Measurements from ENCODE around the gene PHLDB2. TPM values are rescaled to one million over a fixed set of nuclear protein-coding genes. Genes with fewer than 3 reads are reported as not detected.

PHLDB2 gene
- total and polyA plus RNA-seq, 10 of the 15 experiments (the other 5 are each of a cell fraction or from before 2014, with no cell fraction given): 0.03 to 0.67 (median 0.40) TPM

DNA sequence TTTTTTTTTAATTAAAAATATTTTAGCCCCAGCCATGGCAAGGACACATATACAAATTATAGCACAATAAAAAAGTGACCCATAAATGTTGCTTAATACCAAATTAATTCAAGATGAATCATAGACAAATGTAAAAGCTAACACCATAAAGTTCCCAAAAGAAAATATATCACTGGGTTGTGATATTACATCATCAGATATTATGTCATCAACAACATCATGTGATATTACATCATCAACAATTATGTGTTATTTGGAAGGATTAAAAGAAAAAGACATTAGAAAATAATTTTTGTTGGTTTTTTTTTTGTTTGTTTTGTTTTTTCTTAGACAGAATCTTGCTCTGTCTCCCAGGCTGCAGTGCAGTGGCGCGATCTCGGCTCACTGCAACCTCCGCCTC is 85.3 kb downstream of the PHLDB2 start:
- BruUV-seq (replicated peaks): no TSS peak
- in situ Hi-C loops (cut with MboI) (no loop called here), intact Hi-C loops (cut with micrococcal nuclease; ENCODE audit: unreplicated experiment) (no loop called here)
- Histone ChIP-seq H3K4me3 (no peak overlapping the region), H3K27me3 (replicated peaks in 1 of 2; ENCODE audit: control insufficient read depth in 2 of 2, insufficient read depth in 2 of 2, low read length in 1 of 2) (peaks cover 0 to 2% of the 10 kb centered on the region in 2 experiments; a peak in 2 of 4 replicates), H3K4me2 (ENCODE audit: control insufficient read depth, insufficient read depth) (no peak overlapping the region), H2AFZ (ENCODE audit: control insufficient read depth, low read depth, low read length) (no peak overlapping the region), H4K20me1 (ENCODE audit: control insufficient read depth, insufficient read depth) (no peaks in the 10 kb centered on the region), H3K4me1 (ENCODE audit: control insufficient read depth, insufficient read depth, low read length) (no peaks in the 10 kb centered on the region), H3K9me3 (replicated peaks; ENCODE audit: control insufficient read depth, insufficient read depth, low read length) (no peaks in the 10 kb centered on the region), H3K79me2 (ENCODE audit: control insufficient read depth, insufficient read depth, low read length) (no peaks in the 10 kb centered on the region), H3K27ac (ENCODE audit: control insufficient read depth, insufficient read depth) (no peak overlapping the region), H3K9ac (ENCODE audit: control insufficient read depth, insufficient read depth, low read length) (no peak overlapping the region), H3K36me3 (ENCODE audit: control insufficient read depth in 2 of 2, insufficient read depth in 2 of 2, low read length in 1 of 2) (no peaks in the 10 kb centered on the region)
- WGBS (ENCODE audit: insufficient coverage, insufficient replicate concordance, low lambda C conversion rate, missing lambda C conversion rate): 67% methylated on average over 4 of the region's 4 CpGs
- ChIA-PET SMC1A (ENCODE audit: uncharacterized antibody, unreplicated experiment) (no interaction called here), POLR2A (no interaction called here), RAD21 (ENCODE audit: unreplicated experiment) (no interaction called here), CTCF (interaction anchor here (0.7 kb wide), 1 partner anchor 227 kb away, joined by 3 read pairs; no protein-coding TSS in a partner anchor)
- FAIRE-seq (no peak), ATAC-seq (no peak), DNase-seq (ENCODE audit: low read depth, low spot score) (no peak)
- TF ChIP-seq, protein P1, sequence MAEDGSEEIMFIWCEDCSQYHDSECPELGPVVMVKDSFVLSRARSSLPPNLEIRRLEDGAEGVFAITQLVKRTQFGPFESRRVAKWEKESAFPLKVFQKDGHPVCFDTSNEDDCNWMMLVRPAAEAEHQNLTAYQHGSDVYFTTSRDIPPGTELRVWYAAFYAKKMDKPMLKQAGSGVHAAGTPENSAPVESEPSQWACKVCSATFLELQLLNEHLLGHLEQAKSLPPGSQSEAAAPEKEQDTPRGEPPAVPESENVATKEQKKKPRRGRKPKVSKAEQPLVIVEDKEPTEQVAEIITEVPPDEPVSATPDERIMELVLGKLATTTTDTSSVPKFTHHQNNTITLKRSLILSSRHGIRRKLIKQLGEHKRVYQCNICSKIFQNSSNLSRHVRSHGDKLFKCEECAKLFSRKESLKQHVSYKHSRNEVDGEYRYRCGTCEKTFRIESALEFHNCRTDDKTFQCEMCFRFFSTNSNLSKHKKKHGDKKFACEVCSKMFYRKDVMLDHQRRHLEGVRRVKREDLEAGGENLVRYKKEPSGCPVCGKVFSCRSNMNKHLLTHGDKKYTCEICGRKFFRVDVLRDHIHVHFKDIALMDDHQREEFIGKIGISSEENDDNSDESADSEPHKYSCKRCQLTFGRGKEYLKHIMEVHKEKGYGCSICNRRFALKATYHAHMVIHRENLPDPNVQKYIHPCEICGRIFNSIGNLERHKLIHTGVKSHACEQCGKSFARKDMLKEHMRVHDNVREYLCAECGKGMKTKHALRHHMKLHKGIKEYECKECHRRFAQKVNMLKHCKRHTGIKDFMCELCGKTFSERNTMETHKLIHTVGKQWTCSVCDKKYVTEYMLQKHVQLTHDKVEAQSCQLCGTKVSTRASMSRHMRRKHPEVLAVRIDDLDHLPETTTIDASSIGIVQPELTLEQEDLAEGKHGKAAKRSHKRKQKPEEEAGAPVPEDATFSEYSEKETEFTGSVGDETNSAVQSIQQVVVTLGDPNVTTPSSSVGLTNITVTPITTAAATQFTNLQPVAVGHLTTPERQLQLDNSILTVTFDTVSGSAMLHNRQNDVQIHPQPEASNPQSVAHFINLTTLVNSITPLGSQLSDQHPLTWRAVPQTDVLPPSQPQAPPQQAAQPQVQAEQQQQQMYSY (CRISPR knock-in tag; IDR thresholded peaks at IDR 0.05): no peak
- TF ChIP-seq NR2C2 (IDR thresholded peaks at IDR 0.05; ENCODE audit: borderline replicate concordance, control insufficient read depth, insufficient read length, low read depth): no peak
- no peak for TF ChIP-seq CHD1 (IDR thresholded peaks at IDR 0.05; ENCODE audit: low read depth, low read length)
- no peak for TF ChIP-seq DPF2 (IDR thresholded peaks at IDR 0.05)
- no peak for TF ChIP-seq CHD4 (IDR thresholded peaks at IDR 0.05)
- TF ChIP-seq JUNB (IDR thresholded peaks at IDR 0.05): no peak
- TF ChIP-seq FOXK2 (IDR thresholded peaks at IDR 0.05): no peak
- TF ChIP-seq, protein P2, sequence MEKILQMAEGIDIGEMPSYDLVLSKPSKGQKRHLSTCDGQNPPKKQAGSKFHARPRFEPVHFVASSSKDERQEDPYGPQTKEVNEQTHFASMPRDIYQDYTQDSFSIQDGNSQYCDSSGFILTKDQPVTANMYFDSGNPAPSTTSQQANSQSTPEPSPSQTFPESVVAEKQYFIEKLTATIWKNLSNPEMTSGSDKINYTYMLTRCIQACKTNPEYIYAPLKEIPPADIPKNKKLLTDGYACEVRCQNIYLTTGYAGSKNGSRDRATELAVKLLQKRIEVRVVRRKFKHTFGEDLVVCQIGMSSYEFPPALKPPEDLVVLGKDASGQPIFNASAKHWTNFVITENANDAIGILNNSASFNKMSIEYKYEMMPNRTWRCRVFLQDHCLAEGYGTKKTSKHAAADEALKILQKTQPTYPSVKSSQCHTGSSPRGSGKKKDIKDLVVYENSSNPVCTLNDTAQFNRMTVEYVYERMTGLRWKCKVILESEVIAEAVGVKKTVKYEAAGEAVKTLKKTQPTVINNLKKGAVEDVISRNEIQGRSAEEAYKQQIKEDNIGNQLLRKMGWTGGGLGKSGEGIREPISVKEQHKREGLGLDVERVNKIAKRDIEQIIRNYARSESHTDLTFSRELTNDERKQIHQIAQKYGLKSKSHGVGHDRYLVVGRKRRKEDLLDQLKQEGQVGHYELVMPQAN (conservative IDR thresholded peaks at IDR 0.05): no peak
- TF ChIP-seq NFIC (IDR thresholded peaks at IDR 0.05; ENCODE audit: low read depth, low read length): no peak
- TF ChIP-seq BMI1 (IDR thresholded peaks at IDR 0.05; ENCODE audit: borderline replicate concordance): no peak
- no peak for TF ChIP-seq IRF4 (IDR thresholded peaks at IDR 0.05; ENCODE audit: low read depth, low read length)
- TF ChIP-seq SMAD1 (IDR thresholded peaks at IDR 0.05; ENCODE audit: low read depth, partially characterized antibody): no peak
